ENCODE results near the gene BCL7B.
"Not testable (repeated sequence)": the region's sequence is repeated elsewhere in the genome, so short reads cannot be mapped to it uniquely, and the experiment has no call there.

BCL7B gene

DNA sequence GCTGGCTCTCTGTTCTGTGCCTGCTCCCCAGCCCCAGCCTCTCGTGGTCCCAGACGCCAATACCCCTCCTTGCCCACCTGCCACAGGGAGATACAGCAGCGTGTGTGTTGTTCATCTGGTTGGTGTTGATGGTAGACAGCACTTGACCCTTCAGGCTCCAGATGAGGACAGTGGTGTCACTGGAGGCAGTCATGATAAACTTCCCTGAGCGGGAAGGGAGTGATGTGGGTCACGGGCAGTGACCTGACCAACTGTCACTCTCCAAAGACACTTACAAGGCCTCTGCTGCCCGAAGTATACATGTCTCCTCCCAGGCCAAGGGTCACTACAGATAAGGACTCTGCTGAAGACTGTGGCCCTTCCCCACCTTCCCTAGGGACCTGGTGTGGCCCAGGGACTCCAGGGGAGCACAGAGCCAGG is 15.3 kb upstream of the BCL7B start:
- DNase-seq (ENCODE audit: low spot score): no peak

DNA sequence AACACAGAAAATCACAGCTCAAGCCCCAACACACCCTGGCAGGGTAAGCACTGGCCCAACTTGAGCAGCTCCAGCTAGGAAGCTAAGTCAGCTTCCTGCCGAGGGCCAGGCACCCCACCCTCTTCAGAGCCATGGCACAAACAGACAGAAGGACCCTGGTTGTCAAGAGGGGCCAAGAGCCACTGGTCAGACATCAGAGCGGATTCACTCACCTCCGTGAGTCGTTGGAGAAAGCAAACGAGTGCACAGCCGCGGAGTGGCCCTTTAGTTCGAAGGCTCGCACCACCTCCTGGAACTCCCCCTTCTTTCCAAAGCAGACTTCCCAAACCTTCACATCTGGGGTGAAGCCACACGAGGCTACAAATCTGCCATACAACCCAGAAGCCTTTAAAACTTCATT is 13.5 kb upstream of the BCL7B start:
- DNase-seq (ENCODE audit: low spot score): no peak

DNA sequence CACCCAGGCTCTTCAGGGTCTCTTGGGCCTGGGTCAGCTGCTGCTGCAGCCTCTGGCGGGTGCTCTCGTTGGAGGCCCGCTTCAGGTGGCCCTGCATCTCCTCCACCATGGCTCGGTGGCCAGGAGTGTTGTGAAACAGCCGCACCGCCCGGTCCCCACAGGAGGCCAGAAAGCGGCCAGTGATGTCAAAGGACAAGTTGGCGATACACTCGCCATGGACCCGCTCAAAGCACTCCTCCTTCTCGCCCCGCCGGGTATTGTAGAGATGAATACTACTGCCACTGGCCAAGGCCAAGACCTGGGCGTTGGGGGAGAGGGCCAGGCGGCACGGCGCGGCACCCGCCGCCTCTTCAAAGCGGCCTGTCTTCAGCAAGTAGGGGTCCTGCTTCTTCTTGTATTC is 13.0 kb upstream of the BCL7B start:
- no peak for DNase-seq (ENCODE audit: low spot score)

DNA sequence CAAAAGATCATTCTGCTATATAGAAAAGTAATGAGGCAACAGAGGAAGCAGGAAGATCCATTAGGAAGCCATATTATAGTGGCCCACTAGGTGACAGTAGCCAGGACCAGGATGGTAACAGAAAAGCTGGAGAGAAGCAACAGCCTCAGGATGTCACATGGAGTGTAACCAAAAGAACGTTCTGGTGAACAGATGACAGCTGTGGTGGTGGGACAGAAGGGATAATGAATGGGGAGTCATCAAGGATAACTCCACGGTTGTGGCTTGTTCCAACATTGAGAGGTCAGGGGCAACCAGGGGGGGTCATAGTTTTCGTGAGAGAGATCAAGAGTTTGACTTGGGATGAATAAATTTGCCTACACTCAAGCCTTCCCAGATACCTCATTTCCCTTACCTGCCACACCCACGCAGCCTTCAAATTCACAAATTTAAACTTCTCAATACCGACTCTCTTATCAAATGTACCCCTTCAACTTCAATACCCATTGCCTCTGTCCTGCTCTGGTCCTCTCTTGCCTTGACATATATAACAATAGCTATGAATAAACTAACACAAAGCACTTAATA is 11.6 kb upstream of the BCL7B start:
- no peak for DNase-seq (ENCODE audit: low spot score)

DNA sequence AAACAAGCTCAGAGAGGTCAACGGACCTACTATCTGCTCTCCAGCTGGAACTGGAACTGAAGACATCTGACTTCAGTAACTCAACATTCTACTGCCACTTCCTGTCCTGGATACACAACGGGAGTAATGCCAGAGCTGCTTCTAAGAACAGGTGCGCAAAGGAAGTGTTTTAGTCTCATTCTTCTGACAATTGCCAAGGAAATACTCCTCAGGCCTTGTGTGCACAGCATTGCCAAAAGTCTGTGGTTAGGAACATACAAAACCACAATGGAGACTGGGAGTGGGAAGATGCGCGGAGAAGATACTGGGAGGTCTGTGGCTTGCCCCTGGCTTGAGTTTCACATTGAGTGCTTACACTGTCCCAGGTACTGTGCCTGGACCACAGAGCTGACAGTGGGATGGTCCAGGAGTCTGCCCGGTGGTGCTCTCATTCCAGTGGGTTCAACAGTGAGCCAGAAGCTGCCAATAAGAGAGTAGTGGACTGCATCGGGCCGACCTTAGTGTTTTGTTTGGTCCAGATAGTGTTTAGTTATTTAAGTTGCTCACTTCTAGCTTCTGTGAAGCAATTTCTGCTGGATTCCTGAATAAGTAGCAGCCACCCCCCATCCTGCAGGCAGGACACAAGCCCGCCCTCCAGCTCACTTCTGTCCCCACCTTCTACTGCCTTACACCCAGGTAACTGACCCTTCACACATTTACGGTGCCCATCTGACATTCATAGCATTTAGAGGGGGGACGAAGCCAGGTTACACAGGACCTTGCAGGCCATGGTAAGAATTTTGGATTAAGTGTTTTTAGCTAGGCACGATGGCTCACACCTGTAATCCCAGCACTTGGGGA is 10.6 kb upstream of the BCL7B start:
- DNase-seq (ENCODE audit: low spot score): no peak

DNA sequence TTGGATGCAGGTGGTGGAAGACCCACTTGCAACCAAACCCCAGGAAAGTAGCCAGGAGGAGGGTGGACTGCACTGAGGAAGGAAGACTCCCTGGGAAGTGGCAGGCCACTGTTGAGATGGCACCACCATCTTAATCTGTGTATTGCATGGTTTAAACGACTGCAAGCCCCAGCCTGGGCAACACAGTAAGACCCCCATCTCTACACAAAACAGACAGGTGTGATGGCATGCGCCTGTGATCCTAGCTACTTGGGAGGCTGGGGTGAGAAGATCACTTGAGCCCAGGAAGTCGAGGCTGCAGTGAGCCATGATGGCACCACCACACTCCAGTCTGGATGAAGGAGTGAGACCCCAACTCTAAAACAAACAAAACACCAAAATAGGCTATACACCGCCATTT is 9.7 kb upstream of the BCL7B start:
- no peak for DNase-seq (ENCODE audit: low spot score)

DNA sequence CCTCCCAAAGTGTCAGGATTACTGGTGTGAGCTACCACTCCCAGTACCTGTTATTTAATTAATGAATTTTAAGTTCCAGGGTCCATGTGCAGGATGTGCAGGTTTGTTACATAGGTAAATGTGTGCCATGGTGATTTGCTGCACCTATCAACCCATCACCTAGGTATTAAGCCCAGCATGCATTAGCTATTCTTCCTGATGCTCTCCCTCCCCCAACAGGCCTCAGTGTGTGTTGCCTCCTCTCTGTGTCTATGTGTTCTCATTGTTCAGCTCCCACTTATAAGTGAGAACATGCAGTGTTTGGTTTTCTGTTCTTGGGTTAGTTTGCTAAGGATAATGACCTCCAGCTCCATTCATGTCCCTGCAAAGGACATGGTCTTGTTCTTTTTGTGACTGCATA is 8.9 kb upstream of the BCL7B start:
- DNase-seq (ENCODE audit: low spot score): not testable (repeated sequence)

DNA sequence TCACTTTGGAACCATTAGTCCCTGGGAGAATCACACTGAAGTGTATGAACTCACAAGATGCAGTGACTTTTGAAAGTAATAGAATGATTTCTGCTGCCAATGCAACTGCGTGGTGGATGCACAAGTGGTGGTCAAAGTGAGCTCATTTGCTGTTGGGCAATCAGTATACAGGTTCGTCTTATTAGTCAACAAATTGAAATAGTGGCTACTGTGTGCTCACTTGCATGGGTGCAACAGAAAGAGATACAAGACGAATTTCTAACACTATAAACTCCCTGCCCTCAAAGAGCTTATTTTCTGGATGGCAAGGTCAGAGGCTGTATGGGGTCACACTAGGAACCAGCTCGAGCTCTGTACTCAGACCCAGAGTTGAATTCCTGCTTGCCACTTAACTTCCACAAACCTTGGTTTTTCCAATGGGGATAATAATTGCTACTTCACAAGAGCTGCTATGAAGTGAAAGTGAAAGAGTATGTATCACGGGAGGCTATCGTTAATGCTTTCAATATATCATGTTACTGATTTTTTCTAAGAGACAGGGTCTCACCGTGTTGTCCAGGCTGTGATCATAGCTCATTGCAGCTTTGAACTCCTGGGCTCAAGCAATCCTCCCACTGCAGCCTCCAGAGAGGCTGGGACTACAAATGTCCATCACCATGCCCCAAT is 8.3 kb upstream of the BCL7B start:
- no peak for DNase-seq (ENCODE audit: low spot score)

DNA sequence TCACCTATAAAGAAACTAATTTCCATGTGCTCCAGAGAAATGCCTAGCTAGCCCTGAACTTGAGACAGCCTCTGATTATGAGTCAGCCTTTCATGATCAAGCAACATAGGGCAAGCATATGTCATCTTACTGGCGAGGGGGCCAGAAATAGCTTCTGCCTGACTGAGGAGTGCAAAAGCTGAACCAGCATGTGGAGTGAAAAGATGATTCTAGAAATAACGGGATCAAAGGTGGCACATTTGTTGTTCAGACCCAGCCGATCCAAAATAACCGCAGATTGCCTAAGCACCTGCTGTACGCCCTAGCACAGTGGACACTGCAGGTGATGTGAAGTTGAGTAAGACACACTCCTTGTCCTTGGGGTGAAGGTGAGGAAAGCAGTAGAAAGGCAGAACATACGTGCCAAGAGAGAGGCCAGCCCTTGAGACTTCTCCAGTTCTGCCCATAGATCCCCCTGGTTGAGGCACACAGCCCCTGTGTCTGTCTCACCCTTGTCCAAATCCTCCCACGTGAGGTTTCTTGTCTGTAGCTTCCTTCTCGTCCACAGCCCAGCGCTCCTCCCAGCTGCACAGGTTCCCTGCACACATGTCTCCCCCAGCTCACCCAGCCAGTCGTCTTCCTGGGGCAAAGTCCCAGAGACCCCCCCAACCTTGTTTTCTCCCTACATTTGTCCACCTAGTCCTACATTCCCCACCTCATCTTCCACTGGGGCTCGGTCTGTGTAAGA is 2.8 kb upstream of the BCL7B start:
- peak; percentile 83 for DNase-seq (ENCODE audit: low spot score)

DNA sequence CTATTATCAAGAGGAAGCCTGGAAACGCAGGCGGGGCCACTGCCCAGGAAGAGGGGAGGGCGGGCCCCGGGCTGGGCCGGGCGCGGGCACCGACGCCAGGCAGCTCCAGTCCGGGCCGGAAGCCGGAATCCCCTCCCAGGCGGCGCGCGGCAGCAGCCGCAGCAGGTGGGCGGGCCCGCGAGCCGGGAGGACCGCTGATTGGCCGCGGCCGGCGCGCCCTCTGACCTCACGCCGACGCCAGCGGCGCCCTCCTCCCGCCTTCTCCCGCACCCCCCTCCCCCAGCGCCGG is 438 bp downstream of the BCL7B start:
- peak; percentile 98 for DNase-seq (ENCODE audit: low spot score)

DNA sequence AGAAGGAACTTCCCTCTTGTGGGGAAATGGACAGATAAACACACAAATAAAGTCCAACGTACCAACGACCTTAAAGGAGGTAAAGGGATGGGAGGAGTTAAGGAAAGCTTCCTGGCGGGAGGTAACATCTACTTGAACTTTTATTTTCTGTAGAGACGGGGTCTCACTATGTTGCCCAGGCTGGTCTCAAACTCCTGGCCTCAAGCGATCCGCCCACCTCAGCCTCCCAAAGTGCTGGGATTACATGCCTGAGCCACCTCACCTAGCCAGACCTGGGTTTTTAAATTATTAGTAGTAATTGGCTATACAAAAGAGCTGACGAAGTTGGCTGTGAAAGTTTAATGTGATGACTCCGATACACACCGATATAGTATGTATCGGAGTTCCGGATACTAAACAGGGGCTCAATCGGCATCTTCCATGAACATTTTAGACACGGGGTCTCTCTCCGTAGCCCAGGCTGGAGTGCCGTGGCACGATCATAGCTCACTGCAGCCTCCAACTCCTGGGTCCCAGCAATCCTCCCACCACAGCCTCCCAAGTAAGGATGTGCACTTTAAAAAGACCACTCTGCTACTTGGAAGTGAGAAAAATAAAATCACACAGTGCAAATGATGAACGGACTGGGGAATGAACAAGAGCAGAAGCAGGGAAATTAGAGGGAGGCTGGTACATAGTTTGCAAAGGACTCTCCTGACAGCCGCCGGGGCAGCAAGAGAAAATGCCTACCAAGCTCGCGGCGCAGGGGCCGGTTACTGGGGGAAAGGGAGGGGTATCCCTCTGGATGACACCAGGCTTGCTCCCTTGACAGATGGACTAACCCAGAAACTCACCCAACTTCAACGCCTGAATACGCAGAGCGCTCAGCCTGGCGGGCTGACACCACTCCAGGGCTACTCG is 1.0 kb downstream of the BCL7B start:
- DNase-seq (ENCODE audit: low spot score): no peak

DNA sequence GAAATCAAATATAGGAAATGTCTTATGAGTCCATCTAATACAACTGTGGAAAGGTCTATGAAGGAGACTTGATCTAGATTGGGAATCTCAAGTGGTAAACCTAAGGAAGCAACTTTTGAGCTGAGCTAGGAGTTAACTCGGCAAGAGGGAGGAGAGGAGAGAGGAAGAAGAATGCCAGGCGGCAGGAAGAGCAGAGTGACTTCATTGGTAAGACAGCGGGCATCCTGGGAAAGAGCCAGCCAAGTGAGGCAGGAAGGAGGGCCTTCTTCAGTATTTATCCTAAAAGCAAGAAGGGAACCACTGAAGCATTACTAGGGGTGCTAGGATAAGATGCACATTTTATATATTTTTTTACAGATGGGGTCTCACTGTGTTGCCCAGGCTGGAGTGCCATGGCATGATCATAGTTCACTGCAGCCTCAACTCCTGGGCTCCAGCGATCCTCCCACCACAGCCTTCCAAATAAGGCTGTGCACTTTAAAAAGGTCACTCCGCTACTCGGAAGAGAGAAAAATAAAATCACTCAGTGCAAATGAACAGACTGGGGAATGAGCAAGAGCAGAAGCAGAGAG is 2.0 kb downstream of the BCL7B start:
- peak; percentile 53 for DNase-seq (ENCODE audit: low spot score)

DNA sequence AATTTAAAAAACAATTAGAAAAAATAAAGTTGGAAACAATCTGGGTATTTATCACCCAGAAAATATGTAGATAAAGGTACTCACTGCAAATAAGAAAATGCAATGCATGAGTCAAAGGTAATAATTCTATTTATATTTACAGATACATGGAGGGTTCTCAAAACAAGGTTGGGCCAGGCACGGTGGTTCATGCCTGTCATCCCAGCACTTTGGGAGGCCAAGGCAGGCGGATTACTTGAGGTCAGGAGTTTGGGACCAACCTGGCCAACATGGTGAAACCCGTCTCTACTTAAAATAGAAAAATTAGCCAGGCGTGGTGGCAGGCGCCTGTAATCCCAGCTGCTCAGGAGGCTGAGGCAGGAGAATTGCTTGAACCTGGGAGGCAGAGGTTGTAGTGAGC is 7.4 kb downstream of the BCL7B start:
- DNase-seq (ENCODE audit: low spot score): not testable (repeated sequence)

DNA sequence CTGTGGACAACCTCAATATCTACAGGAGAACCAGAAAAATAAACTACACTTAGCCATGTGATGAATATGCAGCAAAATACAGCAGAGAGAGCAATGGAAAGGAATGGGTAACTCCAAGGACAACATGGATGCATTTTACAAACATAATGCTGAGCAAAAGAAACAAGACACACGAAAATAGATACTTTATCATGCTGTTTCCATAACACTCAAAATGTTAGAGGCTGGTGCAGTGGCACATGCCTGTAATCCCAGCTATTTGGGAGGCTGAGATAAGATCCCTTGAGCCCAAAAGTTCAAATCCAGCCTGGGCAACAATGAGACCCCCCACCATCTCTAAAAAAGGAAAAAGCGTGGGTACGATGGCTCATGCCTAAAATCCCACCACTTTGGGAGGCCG is 8.3 kb downstream of the BCL7B start:
- DNase-seq (ENCODE audit: low spot score): no peak

DNA sequence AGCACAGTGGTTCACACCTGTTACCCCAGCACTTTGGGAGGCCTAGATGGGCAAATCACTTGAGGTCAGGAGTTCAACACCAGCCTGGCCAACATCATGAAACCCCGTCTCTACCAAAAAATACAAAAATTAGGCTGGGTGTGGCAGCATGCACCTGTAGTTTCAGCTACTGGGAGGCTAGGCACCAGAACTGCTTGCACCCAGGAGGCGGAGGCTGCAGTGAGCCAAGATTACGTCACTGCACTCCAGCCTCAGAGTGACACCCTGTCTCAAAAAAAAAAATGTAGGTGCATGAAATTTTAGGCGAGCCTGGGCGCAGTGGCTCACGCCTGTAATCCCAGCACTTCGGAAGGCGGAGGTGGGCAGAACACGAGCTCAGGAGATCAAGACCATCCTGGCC is 9.6 kb downstream of the BCL7B start:
- no peak for DNase-seq (ENCODE audit: low spot score)

DNA sequence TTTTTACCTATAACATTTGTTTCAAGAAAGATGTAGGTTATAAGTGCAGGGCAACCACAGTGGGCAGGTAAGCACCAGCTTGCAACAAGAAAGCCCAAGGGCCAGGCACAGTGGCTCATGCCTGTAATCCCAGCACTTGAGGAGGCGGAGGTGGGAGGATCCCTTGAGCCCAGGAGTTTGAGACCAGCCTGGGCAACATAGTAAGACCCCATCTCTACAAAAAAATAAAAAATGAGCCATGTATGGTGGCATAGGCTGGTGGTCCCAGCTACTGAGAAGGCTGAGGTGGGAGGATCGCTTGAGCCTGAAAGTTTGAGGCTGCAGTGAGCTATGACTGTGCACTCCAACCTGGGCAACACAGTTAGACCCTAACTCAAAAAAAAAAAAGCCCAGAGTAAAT is 12.8 kb downstream of the BCL7B start:
- DNase-seq (ENCODE audit: low spot score): no peak

DNA sequence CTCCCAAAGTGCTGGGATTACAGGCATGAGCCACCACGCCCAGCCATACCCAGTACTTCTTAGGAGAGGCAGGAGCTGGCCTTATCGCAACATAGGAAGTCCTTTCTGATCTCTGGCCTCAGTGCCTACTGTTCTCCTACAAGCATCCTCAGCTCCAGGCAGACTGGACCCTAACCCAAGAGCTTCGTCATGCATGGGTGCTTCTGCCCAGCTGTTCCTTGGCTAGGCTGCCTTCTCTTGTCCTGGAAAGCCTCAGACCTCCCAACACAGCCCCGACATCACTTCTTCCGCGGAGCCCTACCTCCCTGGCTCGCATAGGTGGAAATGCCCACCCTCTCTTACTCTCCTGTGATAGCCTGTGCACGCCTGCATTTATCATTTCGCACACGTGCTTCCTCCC is 15.8 kb downstream of the BCL7B start:
- DNase-seq (ENCODE audit: low spot score): no peak

DNA sequence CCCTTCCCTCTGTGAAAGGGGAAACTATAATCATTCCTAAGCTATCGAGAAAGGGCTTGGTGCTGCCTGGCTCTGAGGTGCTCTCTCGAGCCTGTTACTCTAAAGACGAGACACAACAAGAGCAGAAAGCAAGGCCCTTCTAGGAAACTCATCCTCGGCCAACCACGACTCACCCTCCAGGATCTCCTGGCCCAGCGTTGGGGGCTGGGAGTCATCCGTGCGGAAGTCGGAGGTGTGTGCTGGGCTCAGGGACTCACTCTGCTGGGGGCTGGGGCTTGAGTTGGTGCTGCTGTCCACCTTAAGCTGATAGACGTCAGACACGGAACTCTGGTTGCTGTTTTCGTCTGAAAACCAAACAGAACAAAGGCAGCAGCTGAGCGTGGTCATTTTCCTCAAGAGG is 17.8 kb downstream of the BCL7B start:
- DNase-seq (ENCODE audit: low spot score): no peak

DNA sequence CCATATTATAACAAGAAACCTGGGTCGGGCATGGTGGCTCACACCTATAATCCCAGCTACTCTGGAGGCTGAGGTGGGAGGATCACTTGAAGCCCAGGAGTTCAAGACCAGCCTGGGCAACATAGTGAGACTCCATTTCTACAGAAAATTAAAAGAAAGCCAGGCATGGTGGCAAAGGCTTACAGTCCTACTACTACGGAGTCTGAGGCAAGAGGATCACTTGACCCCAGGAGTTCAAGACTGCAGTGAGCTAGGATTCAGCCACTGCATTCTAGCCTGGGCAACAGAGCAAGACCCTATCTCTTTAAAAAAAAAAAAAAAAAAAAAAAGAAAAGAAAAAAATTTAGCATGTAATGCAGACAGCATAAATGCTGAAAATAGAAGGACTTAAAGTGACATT is 19.0 kb downstream of the BCL7B start:
- not testable (repeated sequence) for DNase-seq (ENCODE audit: low spot score)

DNA sequence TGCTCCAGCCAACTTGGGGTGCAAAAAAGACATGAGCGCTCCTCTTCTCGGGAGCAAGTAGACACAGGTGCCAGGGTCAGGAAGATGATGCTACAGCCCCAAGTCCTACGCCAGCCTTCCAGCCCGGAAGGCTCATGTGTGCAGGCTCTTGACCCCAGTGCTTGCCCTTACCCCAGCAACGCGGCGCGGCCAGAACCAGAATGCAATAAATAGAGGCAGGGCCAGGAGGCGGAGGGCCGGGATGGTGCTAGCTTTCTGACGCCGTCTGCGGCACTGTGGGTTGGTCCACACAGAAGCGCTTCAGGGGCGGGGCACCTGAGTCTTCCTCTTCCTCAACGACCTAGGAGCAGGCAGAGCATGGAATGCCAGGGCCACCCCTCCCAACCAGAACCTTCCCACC is 20.4 kb downstream of the BCL7B start:
- DNase-seq (ENCODE audit: low spot score): no peak

DNA sequence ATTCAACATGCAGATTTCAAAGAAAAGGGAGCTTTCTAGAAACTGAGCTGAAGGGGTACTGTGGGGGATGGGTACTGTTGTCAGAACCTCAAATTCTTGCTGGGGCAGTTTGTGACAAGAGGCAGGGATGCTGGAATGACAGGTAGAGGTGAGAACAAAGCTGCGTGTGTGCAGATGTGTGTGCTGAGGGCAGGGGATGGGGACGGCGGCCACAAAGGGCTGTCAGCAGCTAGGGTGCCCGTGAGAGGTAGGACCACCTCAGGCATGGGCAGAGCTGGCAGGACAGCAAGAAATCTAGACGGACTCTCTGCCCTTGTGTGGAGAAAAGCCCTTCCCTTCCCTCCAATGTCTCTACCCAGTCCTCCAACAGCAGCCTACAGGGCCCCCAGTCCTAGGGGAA is 21.0 kb downstream of the BCL7B start:
- no peak for DNase-seq (ENCODE audit: low spot score)

DNA sequence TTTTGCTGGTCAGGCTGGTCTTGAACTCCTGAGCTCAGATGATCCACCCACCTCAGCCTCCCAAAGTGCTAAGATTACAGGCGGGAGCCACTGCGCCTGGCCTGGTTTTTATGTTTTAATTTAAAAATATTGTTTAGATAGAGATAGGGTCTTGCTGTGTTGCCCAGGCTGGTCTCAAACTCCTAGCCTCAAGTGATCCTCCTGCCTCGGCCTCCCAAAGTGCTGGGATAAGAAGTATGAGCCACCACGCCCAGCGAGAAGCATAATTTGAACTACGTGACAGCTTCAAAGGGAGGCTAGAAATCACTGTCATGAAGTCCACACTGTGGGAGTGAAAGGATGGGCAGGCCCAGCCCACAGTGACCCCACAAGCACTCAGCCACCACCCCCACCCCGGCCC is 21.6 kb downstream of the BCL7B start:
- DNase-seq (ENCODE audit: low spot score): not testable (repeated sequence)

Measured in AG08395 (cell line).